Measurements from ENCODE around the gene TRAPPC10. TPM values are rescaled to one million over a fixed set of nuclear protein-coding genes. Genes with fewer than 3 reads are reported as not detected.

The TRAPPC10 gene
- total RNA-seq, 1 experiment from 2014 or later, result 32.9 TPM

Other genes with a start within 250 kb of the TRAPPC10 start
- gene CSTB, start 236.0 kb upstream of the TRAPPC10 start, total RNA-seq (2021), result 40.7 and 44.5 TPM in 2 replicates
- gene RRP1, start 222.7 kb upstream of the TRAPPC10 start, total RNA-seq (2021), result 73.3 and 76.7 TPM in 2 replicates
- gene AGPAT3, start 147.1 kb upstream of the TRAPPC10 start, total RNA-seq (2021), result 13.0 TPM in 2 replicates
- 6.0 and 6.3 TPM in 2 replicates for gene PWP2, start 95.1 kb downstream of the TRAPPC10 start, total RNA-seq (2021)
- 13.2 and 14.1 TPM in 2 replicates for gene GATD3, start 121.4 kb downstream of the TRAPPC10 start, total RNA-seq (2021)
- 6.6 and 6.8 TPM in 2 replicates for gene ICOSLG, start 228.6 kb downstream of the TRAPPC10 start, total RNA-seq (2021)
- 0.70 and 0.77 TPM in 2 replicates for gene DNMT3L, start 249.6 kb downstream of the TRAPPC10 start, total RNA-seq (2021)

Data from H9 (cell line).